Neural progenitor cell (in vitro differentiated cells): ENCODE data around the gene RNF10. TPM values are rescaled to one million over a fixed set of nuclear protein-coding genes. Genes with fewer than 3 reads are reported as not detected.
"Not testable (repeated sequence)": the region's sequence is repeated elsewhere in the genome, so short reads cannot be mapped to it uniquely, and the experiment has no call there.

Experiments
- DNase-seq: peaks from one replicate; pipeline ENCODE4 v3.0.0-alpha.2; 2016; ENCODE audit warnings: low spot score
- H2AFZ ChIP-seq: fragments of 200-600 bp; sonication (generic); replicated peaks from 2 replicates; pipeline ENCODE4 v1.6.1; 2016; ENCODE audit warnings: antibody characterized with exemption
- H3F3A ChIP-seq: fragments of 200-600 bp; sonication (generic); 2 replicates; pipeline ENCODE4 v1.6.1; 2016; ENCODE audit warnings: antibody characterized with exemption, low read depth
- H3K27ac ChIP-seq: fragments of 200-600 bp; sonication (generic); 2 replicates; pipeline ENCODE4 v1.5.1; 2016; ENCODE audit warnings: mild to moderate bottlenecking
- H3K27me3 ChIP-seq: fragments of 200-600 bp; sonication (generic); 2 replicates; pipeline ENCODE4 v1.6.1; 2016; ENCODE audit warnings: mild to moderate bottlenecking, moderate library complexity
- H3K36me3 ChIP-seq: fragments of 200-600 bp; sonication (generic); 2 replicates; pipeline ENCODE4 v1.5.1; 2016
- H3K4me1 ChIP-seq: fragments of 200-600 bp; sonication (generic); 2 replicates; pipeline ENCODE4 v1.6.1; 2016; ENCODE audit warnings: mixed run types
- H3K4me2 ChIP-seq: fragments of 200-600 bp; sonication (generic); 2 replicates; pipeline ENCODE4 v1.6.1; 2016
- H3K4me3 ChIP-seq: fragments of 200-600 bp; sonication (generic); 2 replicates; pipeline ENCODE4 v1.5.1; 2016
- H3K79me2 ChIP-seq: fragments of 200-600 bp; sonication (generic); 2 replicates; pipeline ENCODE4 v1.6.1; 2016; ENCODE audit warnings: low read depth
- H3K9ac ChIP-seq: fragments of 200-600 bp; sonication (generic); 2 replicates; pipeline ENCODE4 v1.6.1; 2016
- H3K9me3 ChIP-seq: fragments of 200-600 bp; sonication (generic); 2 replicates; pipeline ENCODE4 v1.5.1; 2016; ENCODE audit warnings: low read depth
- H4K20me1 ChIP-seq: fragments of 200-600 bp; sonication (generic); 2 replicates; pipeline ENCODE4 v1.6.1; 2016; ENCODE audit warnings: low read depth
- H3K27ac Mint-ChIP-seq: 3 replicates; pipeline ENCODE4 v1.8.0; 2021; ENCODE audit warnings: mixed read lengths
- H3K27me3 Mint-ChIP-seq: 2 replicates; pipeline ENCODE4 v1.8.0; 2022; ENCODE audit warnings: low read depth, mild to moderate bottlenecking, inconsistent platforms, moderate library complexity, mixed read lengths; ENCODE audit not compliant: insufficient read depth
- H3K36me3 Mint-ChIP-seq: 3 replicates; pipeline ENCODE4 v1.8.0; 2021; ENCODE audit warnings: mixed read lengths
- H3K4me1 Mint-ChIP-seq: 3 replicates; pipeline ENCODE4 v1.8.0; 2021; ENCODE audit warnings: mixed read lengths
- H3K4me3 Mint-ChIP-seq: 3 replicates; pipeline ENCODE4 v1.8.0; 2021; ENCODE audit warnings: mild to moderate bottlenecking, moderate library complexity, mixed read lengths
- H3K9me3 Mint-ChIP-seq: 3 replicates; pipeline ENCODE4 v1.8.0; 2020; ENCODE audit warnings: mixed read lengths
- CTCF ChIP-seq: fragments of 200-600 bp; sonication (generic); IDR thresholded peaks from 2 replicates; pipeline ENCODE4 v1.5.1; 2017; ENCODE audit warnings: antibody characterized with exemption, mild to moderate bottlenecking
- EZH2 ChIP-seq: fragments of 200-600 bp; sonication (generic); IDR thresholded peaks from 2 replicates; pipeline ENCODE4 v1.6.1; 2017; ENCODE audit warnings: antibody characterized with exemption, mild to moderate bottlenecking, moderate library complexity
- EZH2phosphoT487 ChIP-seq: fragments of 200-600 bp; sonication (generic); IDR thresholded peaks from 2 replicates; pipeline ENCODE4 v1.6.1; 2017; ENCODE audit warnings: antibody characterized with exemption
- total RNA-seq: library from RNA; depleted of rRNA; stranded (reverse); fragments of >200 nt; gene quantifications from 2 replicates; pipeline ENCODE4 v1.2.3, GENCODE V29; 2015; ENCODE audit warnings: low replicate concordance

RNF10 gene
- total RNA-seq: 75.9 and 131 TPM in 2 replicates

- Histone ChIP-seq H3K9ac (peak within 1 kb of the TSS; percentile 95), H2AFZ (peak within 1 kb of the TSS; percentile 86), H3K27ac (peak within 1 kb of the TSS; percentile 50), H3F3A (peaks cover 13% of the 10 kb centered on the region), H3K27me3 (no peaks in the 10 kb centered on the region), H3K36me3 (no peaks in the 10 kb centered on the region), H3K9me3 (no peaks in the 10 kb centered on the region), H3K4me1 (peaks cover 36% of the 10 kb centered on the region), H3K79me2 (peaks cover 51% of the 10 kb centered on the region), H3K4me2 (peak within 1 kb of the TSS; percentile 85), H3K4me3 (peak within 1 kb of the TSS; percentile 99), H4K20me1 (peaks cover 46% of the 10 kb centered on the region)
- DNase-seq: peak; percentile 93
- H3K27me3 Mint-ChIP-seq: peaks cover 6% of the 10 kb centered on the region
- H3K27ac Mint-ChIP-seq: peak within 1 kb of the TSS; percentile 85
- peaks cover 35% of the 10 kb centered on the region for H3K4me1 Mint-ChIP-seq
- H3K36me3 Mint-ChIP-seq: peaks cover 4% of the 10 kb centered on the region
- TF ChIP-seq EZH2 (no peak), EZH2phosphoT487 (no peak), CTCF (no peak)
- peak within 1 kb of the TSS; percentile 96 for H3K4me3 Mint-ChIP-seq
- no peaks in the 10 kb centered on the region for H3K9me3 Mint-ChIP-seq
These were observed at the start of gene RNF10 for GRCh38 chr12:120534203-120534702. Gene RNF10 (plus strand): TSS chr12:120534356. CDS start chr12:120534812, 456 bp downstream.

- H3K4me3 Mint-ChIP-seq: no peak overlapping the region
- no peak overlapping the region for H3K4me2 ChIP-seq
These were observed 47.9 kb upstream of the RNF10 start for GRCh38 chr12:120485961-120486881.

GRCh38 chr12:120487552-120487951 lies 46.6 kb upstream of the RNF10 start:
- not testable (repeated sequence) for H4K20me1 ChIP-seq, H3K9me3 ChIP-seq, H3K4me2 ChIP-seq, H3K9me3 Mint-ChIP-seq, H3K9ac ChIP-seq, H3F3A ChIP-seq, H3K4me3 ChIP-seq, H2AFZ ChIP-seq, H3K27ac ChIP-seq, H3K36me3 ChIP-seq, H3K27me3 ChIP-seq, DNase-seq, H3K27me3 Mint-ChIP-seq, H3K4me3 Mint-ChIP-seq, H3K4me1 Mint-ChIP-seq, H3K4me1 ChIP-seq, H3K79me2 ChIP-seq
- peak overlapping the region; percentile 76 for H3K27ac Mint-ChIP-seq
- H3K36me3 Mint-ChIP-seq: peaks cover 16% of the 10 kb centered on the region

More at GRCh38 chr12:120485961-120486881, 47.9 kb upstream of the RNF10 start:
- no peaks in the 10 kb centered on the region for H3K79me2 ChIP-seq
- H4K20me1 ChIP-seq: no peaks in the 10 kb centered on the region
- H3K4me1 ChIP-seq: no peaks in the 10 kb centered on the region
- no peaks in the 10 kb centered on the region for H3F3A ChIP-seq
- TF ChIP-seq CTCF: no peak
- TF ChIP-seq EZH2phosphoT487: no peak
- no peak for TF ChIP-seq EZH2
- H3K27me3 Mint-ChIP-seq: peaks cover 7% of the 10 kb centered on the region
- no peak overlapping the region for H2AFZ ChIP-seq
- no peak overlapping the region for H3K4me3 ChIP-seq
- no peak overlapping the region for H3K9ac ChIP-seq
- H3K36me3 Mint-ChIP-seq: peaks cover 15% of the 10 kb centered on the region
- no peaks in the 10 kb centered on the region for H3K27me3 ChIP-seq
- H3K27ac Mint-ChIP-seq: no peak overlapping the region
- no peak overlapping the region for H3K27ac ChIP-seq
- H3K9me3 ChIP-seq: no peaks in the 10 kb centered on the region
- H3K36me3 ChIP-seq: no peaks in the 10 kb centered on the region
- DNase-seq: no peak
- no peaks in the 10 kb centered on the region for H3K9me3 Mint-ChIP-seq
- H3K4me1 Mint-ChIP-seq: peaks cover 8% of the 10 kb centered on the region
